Gastroesophageal sphincter (tissue), 4 donors: ENCODE data around the gene NELFB. TPM values are rescaled to one million over a fixed set of nuclear protein-coding genes. Genes with fewer than 3 reads are reported as not detected.

Source experiments
- ATAC-seq: fragments of 150-250 bp; one replicate; pipeline ENCODE4 v1.9.1; 2016; ENCODE audit warnings: mild to moderate bottlenecking, moderate library complexity
- H3K27ac ChIP-seq, 4 donors: fragments of 200-600 bp; sonication (generic) in 3 of 4; 1 replicate in 3 of 4; 2 replicates in 1 of 4; pipeline ENCODE4 v1.5.1; 2016 to 2019
- H3K27me3 ChIP-seq: fragments of 200-600 bp; sonication (generic); one replicate; pipeline ENCODE4 v1.5.1; 2019
- H3K36me3 ChIP-seq, 2 donors: fragments of 200-600 bp; sonication (generic); one replicate each; pipeline ENCODE4 v1.5.1; 2019; ENCODE audit warnings: control low read depth in 1 of 2
- H3K4me1 ChIP-seq, 3 donors: fragments of 200-600 bp; sonication (generic); 1 replicate in 2 of 3; 2 replicates in 1 of 3; pipeline ENCODE4 v1.5.1; 2016 to 2019; ENCODE audit warnings: control low read depth in 2 of 3
- H3K4me3 ChIP-seq, 2 donors: fragments of 200-600 bp; sonication (generic); one replicate each; pipeline ENCODE4 v1.5.1; 2019; ENCODE audit warnings: mild to moderate bottlenecking in 1 of 2, moderate library complexity in 1 of 2
- H3K9me3 ChIP-seq, 3 donors: fragments of 200-600 bp; sonication (generic); one replicate each; pipeline ENCODE4 v1.5.1; 2017 to 2019; ENCODE audit warnings: control low read depth in 2 of 3
- EP300 ChIP-seq: sonication (generic); formaldehyde crosslinking; IDR thresholded peaks from one replicate; pipeline ENCODE4 v1.6.1; 2017; ENCODE audit warnings: antibody characterized with exemption, mild to moderate bottlenecking
- POLR2A ChIP-seq, 2 donors: fragments of 450-650 bp; IDR thresholded peaks; one replicate each; pipeline ENCODE4 v1.6.1; 2017; ENCODE audit warnings: antibody characterized with exemption in 2 of 2, mild to moderate bottlenecking in 2 of 2, moderate library complexity in 1 of 2
- POLR2AphosphoS5 ChIP-seq: sonication (generic); formaldehyde crosslinking; IDR thresholded peaks from one replicate; pipeline ENCODE4 v1.6.1; 2017; ENCODE audit warnings: antibody characterized with exemption
- WGBS, 2 donors: methylation state at CpG; one replicate each; pipeline ENCODE4 v1.1.5; 2018; ENCODE audit warnings: low coverage in 1 of 2; 5-methylcytosine and 5-hydroxymethylcytosine counted together
- total RNA-seq, 4 donors: library from RNA; depleted of rRNA; stranded (reverse); fragments of >200 nt; gene quantifications; one replicate each; pipeline ENCODE4 v1.1.0, GENCODE V29; 2016
- TF ChIP-seq, protein P1 (sequence below), 4 experiments: fragments of 200-600 bp in 2 of 4; fragments of 450-650 bp in 2 of 4; sonication (generic) in 1 of 4; IDR thresholded peaks; one replicate each; pipeline ENCODE4 v1.5.1; 2017 to 2019; ENCODE audit warnings: antibody characterized with exemption in 4 of 4, mild to moderate bottlenecking in 2 of 4, moderate library complexity in 2 of 4

Gene NELFB
- total RNA-seq, 4 donors from 2014 or later, result 36.9 to 58.8 (median 45.2) TPM

DNA sequence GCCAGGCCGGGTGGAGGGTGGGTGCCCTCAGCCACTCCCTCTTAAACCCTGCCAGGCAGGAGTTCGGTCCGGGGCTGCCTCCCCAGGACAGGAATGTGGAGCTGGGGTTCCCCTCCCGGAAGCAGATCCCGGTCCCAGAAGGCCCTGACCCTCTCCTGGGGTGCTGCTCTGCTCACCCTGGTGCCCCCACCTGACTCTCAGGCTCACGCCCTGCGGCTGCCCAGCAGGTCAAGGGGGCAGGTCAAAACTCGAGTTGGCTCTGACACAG, 50.6 kb downstream of the NELFB start:
- H3K27me3 ChIP-seq, result peaks cover 85% of the 10 kb centered on the region
- ATAC-seq, result no peak
- no peaks in the 10 kb centered on the region for H3K9me3 ChIP-seq
- no peaks in the 10 kb centered on the region for H3K36me3 ChIP-seq
- WGBS, 2 donors, result no CpG with 5 or more reads among the region's 8 CpGs
- peaks cover 0 to 69% (median 42%) of the 10 kb centered on the region in 3 donors for H3K4me1 ChIP-seq
- H3K27ac ChIP-seq, result peak overlapping the region in 3 of 4 donors; percentile 70 to 82 (median 79)
- TF ChIP-seq EP300, result no peak
- no peak for TF ChIP-seq POLR2AphosphoS5
- TF ChIP-seq, protein P1, sequence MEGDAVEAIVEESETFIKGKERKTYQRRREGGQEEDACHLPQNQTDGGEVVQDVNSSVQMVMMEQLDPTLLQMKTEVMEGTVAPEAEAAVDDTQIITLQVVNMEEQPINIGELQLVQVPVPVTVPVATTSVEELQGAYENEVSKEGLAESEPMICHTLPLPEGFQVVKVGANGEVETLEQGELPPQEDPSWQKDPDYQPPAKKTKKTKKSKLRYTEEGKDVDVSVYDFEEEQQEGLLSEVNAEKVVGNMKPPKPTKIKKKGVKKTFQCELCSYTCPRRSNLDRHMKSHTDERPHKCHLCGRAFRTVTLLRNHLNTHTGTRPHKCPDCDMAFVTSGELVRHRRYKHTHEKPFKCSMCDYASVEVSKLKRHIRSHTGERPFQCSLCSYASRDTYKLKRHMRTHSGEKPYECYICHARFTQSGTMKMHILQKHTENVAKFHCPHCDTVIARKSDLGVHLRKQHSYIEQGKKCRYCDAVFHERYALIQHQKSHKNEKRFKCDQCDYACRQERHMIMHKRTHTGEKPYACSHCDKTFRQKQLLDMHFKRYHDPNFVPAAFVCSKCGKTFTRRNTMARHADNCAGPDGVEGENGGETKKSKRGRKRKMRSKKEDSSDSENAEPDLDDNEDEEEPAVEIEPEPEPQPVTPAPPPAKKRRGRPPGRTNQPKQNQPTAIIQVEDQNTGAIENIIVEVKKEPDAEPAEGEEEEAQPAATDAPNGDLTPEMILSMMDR (IDR thresholded peaks at IDR 0.05), result no peak
- TF ChIP-seq POLR2A (IDR thresholded peaks at IDR 0.05), result no peak
- H3K4me3 ChIP-seq, result peak overlapping the region in 1 of 2 donors; percentile 39

DNA sequence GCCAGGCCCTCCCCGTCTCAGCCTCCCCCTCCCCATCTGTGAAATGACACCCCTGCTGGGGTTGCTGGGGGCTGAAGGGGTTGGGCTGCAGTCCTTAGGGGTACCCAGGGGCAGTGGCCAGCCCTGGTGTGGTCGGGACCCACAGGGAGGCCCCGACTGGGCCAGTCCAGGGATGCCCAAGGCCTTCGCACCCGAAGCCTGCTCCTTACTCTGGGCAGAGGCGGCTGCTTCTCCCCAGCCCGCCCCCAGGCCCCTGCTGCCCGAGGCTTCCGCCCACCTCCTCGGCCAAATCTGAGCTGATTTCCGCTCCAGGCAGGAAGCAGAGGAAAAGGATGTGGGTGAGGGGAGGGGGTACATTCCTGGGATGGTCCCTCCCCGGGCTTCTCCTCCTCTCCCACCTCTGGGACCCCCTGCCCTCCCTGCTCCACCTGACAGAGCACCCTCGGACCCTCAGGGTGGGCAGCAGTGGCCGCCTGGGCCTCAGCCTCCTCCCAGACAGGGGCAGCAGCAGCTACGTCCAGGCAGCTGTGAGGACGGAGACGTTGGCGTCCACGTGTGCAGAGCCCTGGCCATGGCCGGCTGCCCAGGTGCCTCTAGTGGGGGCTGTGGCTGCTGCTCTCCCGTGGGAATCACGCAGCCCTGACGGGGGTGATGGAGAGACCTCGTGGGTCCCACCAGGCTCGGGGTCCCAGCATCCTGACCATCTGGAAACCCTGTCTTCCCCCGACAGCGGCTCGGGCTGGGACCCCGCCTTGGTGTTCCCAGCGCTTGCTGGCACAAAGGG, 51.1 kb downstream of the NELFB start:
- no peak for ATAC-seq
- Histone ChIP-seq H3K9me3 (no peaks in the 10 kb centered on the region), H3K4me3 (peak overlapping the region in 1 of 2 donors; percentile 39), H3K27me3 (peaks cover 82% of the 10 kb centered on the region), H3K36me3 (no peaks in the 10 kb centered on the region), H3K4me1 (peaks cover 0 to 64% (median 39%) of the 10 kb centered on the region in 3 donors), H3K27ac (peak overlapping the region in 3 of 4 donors; percentile 70 to 82 (median 79))
- TF ChIP-seq, protein P1 (IDR thresholded peaks at IDR 0.05), result no peak
- TF ChIP-seq POLR2AphosphoS5 (no peak), POLR2A (IDR thresholded peaks at IDR 0.05) (no peak), EP300 (no peak)
- no CpG with 5 or more reads among the region's 30 CpGs for WGBS, 2 donors

DNA sequence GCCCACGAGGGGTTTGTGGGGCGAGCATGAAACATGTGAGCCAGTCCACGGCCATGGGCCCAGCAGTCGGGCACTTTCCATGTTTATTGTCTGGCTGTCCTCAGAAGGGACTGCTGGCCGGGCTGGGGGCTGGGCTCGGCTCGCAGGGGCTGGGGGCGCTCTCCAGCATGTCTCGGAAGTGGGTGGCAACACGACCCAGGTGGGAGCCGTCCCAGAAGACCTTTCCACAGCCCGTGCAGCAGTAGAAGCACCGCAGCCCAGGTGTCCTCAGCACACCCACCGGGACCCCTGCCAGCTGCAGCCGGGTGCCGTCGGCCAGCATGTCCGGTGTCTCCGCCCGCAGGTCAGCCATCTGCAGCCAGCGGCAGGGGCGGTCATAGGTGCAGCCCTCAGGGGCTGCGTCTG, 51.7 kb downstream of the NELFB start:
- Histone ChIP-seq H3K36me3 (no peaks in the 10 kb centered on the region), H3K4me3 (peak overlapping the region in 1 of 2 donors; percentile 39), H3K27me3 (peaks cover 82% of the 10 kb centered on the region), H3K4me1 (peaks cover 0 to 59% (median 39%) of the 10 kb centered on the region in 3 donors), H3K27ac (peak overlapping the region in 3 of 4 donors; percentile 70 to 82 (median 79)), H3K9me3 (no peaks in the 10 kb centered on the region)
- 60% methylated on average over 1 of the region's 23 CpGs; no CpG with 5 or more reads in 1 of the 2 donors for WGBS, 2 donors
- TF ChIP-seq EP300 (no peak), POLR2A (IDR thresholded peaks at IDR 0.05) (no peak), POLR2AphosphoS5 (no peak)
- TF ChIP-seq, protein P1 (IDR thresholded peaks at IDR 0.05), result no peak
- ATAC-seq, result no peak

DNA sequence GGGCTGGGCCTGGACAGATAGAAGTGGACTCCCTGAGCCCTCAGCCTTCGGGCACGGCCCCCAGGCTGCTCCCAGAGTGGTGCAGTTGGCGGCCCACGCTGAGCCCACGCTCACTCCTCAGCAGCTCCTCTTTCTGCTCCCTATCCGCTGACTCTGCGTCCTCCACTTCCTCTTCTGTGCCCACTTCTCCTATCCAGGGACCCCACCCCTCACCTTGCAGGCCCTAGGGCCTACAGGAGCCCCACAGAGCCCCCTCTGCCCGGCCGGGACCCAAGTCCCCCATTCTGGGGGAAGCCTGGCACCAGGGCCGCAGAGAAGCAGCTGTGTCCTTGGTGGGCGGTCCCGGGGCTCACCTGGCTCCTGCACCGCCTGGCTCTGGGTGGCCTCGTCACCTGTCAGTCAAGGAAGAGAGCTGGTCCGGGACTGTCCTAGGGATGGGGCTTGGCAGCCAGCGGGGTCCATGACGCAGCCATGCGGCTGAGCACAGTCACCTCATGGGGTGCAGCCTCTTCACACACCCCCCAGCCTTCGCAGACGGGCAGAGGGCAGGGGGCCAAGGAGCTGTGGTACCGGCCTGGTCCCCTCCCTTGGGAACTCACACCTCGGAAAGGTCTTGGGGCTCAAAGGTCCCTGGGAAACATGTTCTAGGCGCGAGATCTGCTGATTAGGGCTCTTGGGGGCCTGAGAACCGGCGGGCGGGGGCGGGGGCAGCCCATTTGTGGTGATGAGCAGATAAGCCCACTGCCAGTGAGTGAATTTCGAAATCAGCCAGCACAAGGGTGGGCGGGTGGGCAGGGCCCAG, 52.3 kb downstream of the NELFB start:
- Histone ChIP-seq H3K4me3 (no peak overlapping the region), H3K4me1 (peaks cover 0 to 58% (median 39%) of the 10 kb centered on the region in 3 donors), H3K27me3 (peaks cover 81% of the 10 kb centered on the region), H3K27ac (no peak overlapping the region), H3K36me3 (no peaks in the 10 kb centered on the region), H3K9me3 (no peaks in the 10 kb centered on the region)
- TF ChIP-seq POLR2AphosphoS5 (no peak), EP300 (no peak), POLR2A (IDR thresholded peaks at IDR 0.05) (no peak)
- TF ChIP-seq, protein P1 (IDR thresholded peaks at IDR 0.05), result no peak
- ATAC-seq, result no peak
- WGBS, 2 donors, result 20 to 23% methylated on average over 1 to 7 of the region's 30 CpGs
